NT2/D1 (cell line): ENCODE measurements around the gene KCNH6.

Source experiments
- DNase-seq: peaks from one replicate; pipeline ENCODE4 v3.0.0-alpha.2; 2011; ENCODE audit warnings: low read depth, low spot score
- H3K27me3 ChIP-seq: 2 replicates; pipeline ENCODE4 v1.6.0; 2011; ENCODE audit warnings: mild to moderate bottlenecking; ENCODE audit not compliant: insufficient read length, insufficient read depth
- H3K36me3 ChIP-seq: 2 replicates; pipeline ENCODE4 v1.6.1; 2011; ENCODE audit warnings: mild to moderate bottlenecking, low read length, mixed read lengths; ENCODE audit not compliant: insufficient read depth, insufficient read length
- H3K4me1 ChIP-seq: 2 replicates; pipeline ENCODE4 v1.5.1; 2011; ENCODE audit not compliant: insufficient read depth, insufficient read length
- H3K4me3 ChIP-seq: 2 replicates; pipeline ENCODE4 v1.5.1; 2011; ENCODE audit warnings: low read depth; ENCODE audit not compliant: insufficient read length
- H3K9ac ChIP-seq: 2 replicates; pipeline ENCODE4 v1.6.0; 2011; ENCODE audit warnings: low read depth; ENCODE audit not compliant: insufficient read length
- H3K9me3 ChIP-seq: 2 replicates; pipeline ENCODE4 v1.5.1; 2011; ENCODE audit warnings: mild to moderate bottlenecking, low read length; ENCODE audit not compliant: insufficient read depth
- SUZ12 ChIP-seq: IDR thresholded peaks from 2 replicates; pipeline ENCODE4 v1.6.1; 2011; ENCODE audit not compliant: insufficient read length, insufficient read depth; ENCODE audit errors: extremely low read depth
- YY1 ChIP-seq: IDR thresholded peaks from 2 replicates; pipeline ENCODE4 v1.6.1; 2011; ENCODE audit not compliant: insufficient read length, insufficient read depth
- ZNF274 ChIP-seq: IDR thresholded peaks from 2 replicates; pipeline ENCODE4 v1.6.1; 2011; ENCODE audit warnings: mild to moderate bottlenecking, low read depth, low read length

Gene KCNH6

DNA sequence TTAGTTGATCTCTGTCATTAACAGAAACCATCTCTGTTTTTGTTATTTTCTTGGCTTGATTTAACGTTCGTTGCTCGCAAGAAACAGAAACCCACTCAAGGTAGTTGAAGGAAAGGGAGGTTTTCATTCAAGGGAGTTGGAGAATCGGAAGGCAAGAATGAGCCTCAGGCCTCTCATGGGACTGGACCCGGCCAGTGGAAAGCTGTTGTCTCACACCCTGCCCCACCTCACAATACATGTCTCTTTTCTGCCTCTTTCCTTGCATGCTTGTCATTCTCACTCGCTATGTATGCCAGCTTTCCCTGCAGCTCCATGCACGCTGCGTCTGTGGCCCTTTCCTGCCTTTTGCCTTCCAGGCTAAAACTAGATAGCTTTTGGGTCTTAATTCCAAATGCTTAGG, 45.4 kb downstream of the KCNH6 start:
- Histone ChIP-seq H3K9me3 (no peaks in the 10 kb centered on the region), H3K36me3 (peaks cover 20% of the 10 kb centered on the region), H3K9ac (no peak overlapping the region), H3K4me1 (no peaks in the 10 kb centered on the region), H3K27me3 (no peaks in the 10 kb centered on the region), H3K4me3 (no peak overlapping the region)
- DNase-seq: no peak
- TF ChIP-seq ZNF274 (no peak), SUZ12 (no peak), YY1 (no peak)

- H3K36me3 ChIP-seq: peaks cover 16% of the 10 kb centered on the region
- H3K9me3 ChIP-seq: no peaks in the 10 kb centered on the region
- DNase-seq: no peak
- no peaks in the 10 kb centered on the region for H3K4me1 ChIP-seq
- H3K4me3 ChIP-seq: no peak overlapping the region
- H3K27me3 ChIP-seq: no peaks in the 10 kb centered on the region
- no peak overlapping the region for H3K9ac ChIP-seq
- no peak for TF ChIP-seq ZNF274
- TF ChIP-seq YY1: no peak
- no peak for TF ChIP-seq SUZ12
Measured at GRCh38 chr17:63571632-63572310, 48.6 kb downstream of the KCNH6 start.

GRCh38 chr17:63573634-63574033, 50.5 kb downstream of the KCNH6 start:
- Histone ChIP-seq H3K4me3 (no peak overlapping the region), H3K27me3 (no peaks in the 10 kb centered on the region), H3K36me3 (peaks cover 25% of the 10 kb centered on the region), H3K4me1 (no peaks in the 10 kb centered on the region), H3K9me3 (no peaks in the 10 kb centered on the region), H3K9ac (no peak overlapping the region)
- TF ChIP-seq YY1 (no peak), SUZ12 (no peak), ZNF274 (no peak)
- no peak for DNase-seq

DNA sequence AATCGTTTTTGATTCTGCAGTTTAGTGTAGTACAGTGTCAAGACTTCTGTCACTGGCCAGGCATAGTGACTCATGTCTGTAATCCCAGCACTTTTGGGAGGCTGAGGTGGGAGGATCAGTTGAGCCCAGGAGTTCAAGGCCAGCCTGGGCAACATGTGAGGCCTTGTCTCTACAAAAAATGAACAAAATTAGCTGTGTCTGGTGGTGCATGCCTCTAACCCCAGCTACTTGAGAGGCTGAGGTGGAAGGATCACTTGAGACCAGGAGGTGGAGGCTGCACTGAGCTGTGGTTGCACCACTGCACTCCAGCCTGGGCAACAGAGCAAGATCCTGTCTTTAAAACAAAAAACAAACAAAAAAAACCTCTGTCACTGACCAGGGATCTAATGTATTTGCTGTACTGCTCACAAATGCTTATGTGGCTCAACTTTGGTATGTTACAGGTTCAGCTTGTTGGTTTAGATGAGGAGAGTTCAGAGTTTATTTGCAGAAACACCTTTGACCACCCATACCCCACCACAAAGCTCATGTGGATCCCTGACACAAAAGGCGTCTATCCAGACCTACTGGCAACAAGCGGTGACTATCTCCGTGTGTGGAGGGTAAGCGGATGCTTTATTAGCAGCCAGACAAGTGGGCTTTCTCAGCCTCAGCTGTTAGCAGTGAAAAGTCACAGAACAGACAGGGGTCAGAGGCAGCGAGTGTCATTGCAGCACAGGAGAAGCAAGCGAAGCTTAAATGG, 55.0 kb downstream of the KCNH6 start:
- Histone ChIP-seq H3K27me3 (no peaks in the 10 kb centered on the region), H3K9me3 (no peaks in the 10 kb centered on the region), H3K9ac (no peak overlapping the region), H3K4me3 (no peak overlapping the region), H3K36me3 (peaks cover 54% of the 10 kb centered on the region), H3K4me1 (no peaks in the 10 kb centered on the region)
- TF ChIP-seq ZNF274: no peak
- TF ChIP-seq YY1: no peak
- TF ChIP-seq SUZ12: no peak
- no peak for DNase-seq

DNA sequence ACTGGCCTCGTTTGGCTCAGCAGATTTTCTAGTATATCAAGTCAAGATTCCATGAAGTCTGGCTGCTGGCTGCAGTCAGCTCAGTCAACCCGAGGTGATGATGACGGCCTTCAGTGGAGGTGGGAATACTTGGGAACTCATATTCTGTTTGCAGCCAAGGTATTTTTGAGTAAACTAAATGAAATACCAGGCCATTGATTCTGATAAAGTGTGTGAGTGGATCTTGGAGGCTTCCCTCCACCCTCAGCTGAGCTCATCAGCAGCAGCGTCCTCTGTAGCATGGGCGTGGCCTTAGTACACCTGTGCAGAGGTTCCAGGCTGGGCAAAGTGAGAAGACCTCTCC, 55.6 kb downstream of the KCNH6 start:
- no peak overlapping the region for H3K9ac ChIP-seq
- no peak overlapping the region for H3K4me3 ChIP-seq
- DNase-seq: no peak
- H3K9me3 ChIP-seq: no peaks in the 10 kb centered on the region
- no peak for TF ChIP-seq ZNF274
- TF ChIP-seq SUZ12: no peak
- TF ChIP-seq YY1: no peak
- H3K36me3 ChIP-seq: peaks cover 59% of the 10 kb centered on the region
- no peaks in the 10 kb centered on the region for H3K4me1 ChIP-seq
- H3K27me3 ChIP-seq: no peaks in the 10 kb centered on the region

DNA sequence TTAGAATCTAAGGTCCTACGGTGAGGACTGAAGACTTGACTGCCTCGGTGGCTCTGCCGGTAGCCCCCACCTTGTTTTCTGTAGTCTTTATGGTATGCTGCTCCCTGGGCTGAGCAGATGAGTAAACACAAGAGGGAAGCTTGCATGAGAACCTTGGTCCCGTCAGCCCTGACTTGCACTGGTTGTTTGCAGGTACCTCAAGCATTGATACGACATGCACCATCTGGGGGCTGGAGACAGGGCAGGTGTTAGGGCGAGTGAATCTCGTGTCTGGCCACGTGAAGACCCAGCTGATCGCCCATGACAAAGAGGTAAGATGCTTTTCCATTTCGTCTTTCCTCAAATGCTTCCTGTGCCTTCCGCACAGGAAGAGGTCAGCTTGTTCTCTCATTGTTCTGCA, 56.5 kb downstream of the KCNH6 start:
- no peak for DNase-seq
- H3K36me3 ChIP-seq: peaks cover 67% of the 10 kb centered on the region
- H3K4me3 ChIP-seq: no peak overlapping the region
- H3K4me1 ChIP-seq: no peaks in the 10 kb centered on the region
- H3K27me3 ChIP-seq: no peaks in the 10 kb centered on the region
- H3K9me3 ChIP-seq: no peaks in the 10 kb centered on the region
- TF ChIP-seq YY1 (no peak), SUZ12 (no peak), ZNF274 (no peak)
- no peak overlapping the region for H3K9ac ChIP-seq

GRCh38 chr17:63587770-63588169, 64.6 kb downstream of the KCNH6 start:
- no peak for DNase-seq
- Histone ChIP-seq H3K36me3 (peaks cover 85% of the 10 kb centered on the region), H3K4me1 (no peaks in the 10 kb centered on the region), H3K9ac (no peak overlapping the region), H3K9me3 (no peaks in the 10 kb centered on the region), H3K27me3 (no peaks in the 10 kb centered on the region), H3K4me3 (no peak overlapping the region)
- TF ChIP-seq YY1: no peak
- no peak for TF ChIP-seq ZNF274
- TF ChIP-seq SUZ12: no peak
